HG03139 (cell line): ENCODE results near the gene PPT2.
A peak's percentile ranks its signal among the peaks of the same experiment; 100 is the strongest.
"Not testable (repeated sequence)": the region's sequence is repeated elsewhere in the genome, so short reads cannot be mapped to it uniquely, and the experiment has no call there.

Experiments used
- ATAC-seq: cut with Tn5 transposase; IDR thresholded peaks from one replicate; pipeline ENCODE4 v1.9.1; 2021; ENCODE audit not compliant: unreplicated experiment

Gene PPT2

GRCh38 chr6:32126880-32127279 is 27.1 kb upstream of the PPT2 start:
- ATAC-seq = no peak

- ATAC-seq = no peak
Observed at GRCh38 chr6:32127409-32127716, 26.6 kb upstream of the PPT2 start.

GRCh38 chr6:32127717-32128592 is 26.0 kb upstream of the PPT2 start, which contains the start of gene ATF6B:
TSS of gene ATF6B (minus strand) at chr6:32128246. CDS start at chr6:32128207, 39 bp downstream.
- ATAC-seq = peak; percentile 72

GRCh38 chr6:32128751-32129296 is 25.1 kb upstream of the PPT2 start:
- no peak for ATAC-seq

GRCh38 chr6:32129297-32130088 is 24.4 kb upstream of the PPT2 start:
- no peak for ATAC-seq

GRCh38 chr6:32131439-32131948 is 22.4 kb upstream of the PPT2 start:
- ATAC-seq = no peak

GRCh38 chr6:32132110-32132509 is 21.8 kb upstream of the PPT2 start:
- ATAC-seq = no peak

GRCh38 chr6:32133786-32134185 is 20.2 kb upstream of the PPT2 start:
- no peak for ATAC-seq

GRCh38 chr6:32137454-32137853 is 16.5 kb upstream of the PPT2 start:
- no peak for ATAC-seq

- ATAC-seq = no peak
Observed at GRCh38 chr6:32139590-32139989, 14.4 kb upstream of the PPT2 start.

- no peak for ATAC-seq
Observed at GRCh38 chr6:32140420-32141046, 13.4 kb upstream of the PPT2 start.

GRCh38 chr6:32144238-32144637 is 9.7 kb upstream of the PPT2 start:
- not testable (repeated sequence) for ATAC-seq

GRCh38 chr6:32146287-32146686 is 7.7 kb upstream of the PPT2 start:
- ATAC-seq = no peak

GRCh38 chr6:32146687-32147086 is 7.3 kb upstream of the PPT2 start:
- ATAC-seq = no peak

GRCh38 chr6:32147401-32148132 is 6.4 kb upstream of the PPT2 start:
- ATAC-seq = no peak

- no peak for ATAC-seq
Observed at GRCh38 chr6:32148289-32149091, 5.5 kb upstream of the PPT2 start.

GRCh38 chr6:32149092-32149755 is 4.7 kb upstream of the PPT2 start:
- no peak for ATAC-seq

GRCh38 chr6:32149932-32150870 is 3.7 kb upstream of the PPT2 start:
- no peak for ATAC-seq
